Glomerular visceral epithelial cell (primary cell): ENCODE measurements around the gene MTA1.

Experiments
- DNase-seq: peaks from one replicate; pipeline ENCODE4 v3.0.0-alpha.2; 2016; ENCODE audit errors: extremely low spot score

Gene MTA1

DNA sequence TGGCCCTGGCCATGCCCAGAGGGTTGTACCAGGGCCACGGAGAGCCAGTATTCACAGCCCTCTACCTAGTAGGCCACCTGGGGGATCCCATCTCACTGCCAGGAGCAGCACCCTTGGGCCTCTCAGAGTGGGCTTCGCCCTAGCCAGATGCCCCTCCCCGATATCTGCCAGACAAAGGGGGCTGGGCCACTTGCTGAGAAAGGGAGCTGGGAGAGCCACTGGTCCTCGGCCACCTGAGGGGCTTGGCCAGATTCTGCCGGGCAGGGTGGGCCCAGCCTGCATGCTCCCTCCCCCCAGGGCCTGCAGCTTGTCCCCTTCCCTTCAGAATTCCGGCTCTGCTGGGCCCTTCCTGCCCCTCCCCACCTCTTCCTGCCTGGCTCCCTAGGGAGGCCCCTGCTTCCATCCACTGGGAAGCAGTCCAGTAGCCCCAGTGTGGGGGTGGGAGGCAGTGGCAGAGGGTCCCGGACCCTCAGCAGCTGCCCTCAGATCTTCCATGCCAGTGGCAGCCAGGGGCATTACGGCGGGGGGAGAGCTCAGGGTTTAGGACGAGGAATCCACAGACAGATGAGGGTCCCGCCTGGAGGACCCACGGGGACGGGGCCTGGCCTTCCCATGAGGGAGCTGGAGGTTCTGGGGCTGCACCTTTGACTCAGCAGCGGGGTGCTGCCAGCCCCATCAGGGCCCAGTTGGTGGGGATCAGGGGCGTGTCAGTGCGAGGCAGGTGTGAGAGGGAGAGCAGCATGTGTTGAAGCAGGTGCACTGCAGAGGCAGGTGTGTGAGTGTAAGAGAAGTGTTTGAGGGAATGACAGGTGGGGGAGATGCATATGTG lies 57.4 kb downstream of the MTA1 start:
- no peak for DNase-seq

GRCh38 chr14:105477660-105478397 lies 58.2 kb downstream of the MTA1 start:
- DNase-seq, result no peak

GRCh38 chr14:105478398-105479251 lies 59.0 kb downstream of the MTA1 start:
- DNase-seq, result no peak

- DNase-seq, result no peak
These were observed 60.0 kb downstream of the MTA1 start for GRCh38 chr14:105479431-105480158.

- no peak for DNase-seq
These were observed 60.6 kb downstream of the MTA1 start for GRCh38 chr14:105480199-105480746.

GRCh38 chr14:105480807-105481801 lies 61.5 kb downstream of the MTA1 start:
- DNase-seq, result peak; percentile 92

DNA sequence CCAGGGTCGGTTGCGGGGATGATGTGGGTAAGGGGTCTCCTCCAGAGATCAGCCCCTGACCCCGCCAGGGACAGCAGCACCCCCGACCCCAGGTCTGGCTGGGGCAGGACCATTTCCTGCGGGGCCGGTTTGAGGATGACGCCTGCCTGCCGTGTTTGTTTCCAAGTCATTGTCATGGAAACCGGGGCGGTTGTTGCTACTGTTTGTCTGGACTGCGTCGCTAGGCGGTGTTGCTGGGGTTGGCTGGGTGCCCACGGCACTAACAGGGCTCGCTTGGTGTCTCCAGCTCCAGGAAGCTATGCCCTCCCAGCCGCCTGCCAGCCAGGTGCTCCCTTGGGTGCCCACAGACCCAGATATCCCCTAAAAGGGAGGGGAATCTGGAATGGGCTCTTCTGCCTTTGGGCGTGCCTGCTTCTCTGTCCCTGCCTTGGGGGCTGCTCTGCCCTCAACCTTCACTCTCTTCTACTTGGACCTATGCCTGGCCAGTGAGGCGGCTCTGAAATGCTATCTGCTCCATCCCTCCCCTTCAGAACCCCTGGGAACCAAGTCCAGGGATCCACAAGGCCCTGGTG lies 62.3 kb downstream of the MTA1 start:
- peak; percentile 100 for DNase-seq

DNA sequence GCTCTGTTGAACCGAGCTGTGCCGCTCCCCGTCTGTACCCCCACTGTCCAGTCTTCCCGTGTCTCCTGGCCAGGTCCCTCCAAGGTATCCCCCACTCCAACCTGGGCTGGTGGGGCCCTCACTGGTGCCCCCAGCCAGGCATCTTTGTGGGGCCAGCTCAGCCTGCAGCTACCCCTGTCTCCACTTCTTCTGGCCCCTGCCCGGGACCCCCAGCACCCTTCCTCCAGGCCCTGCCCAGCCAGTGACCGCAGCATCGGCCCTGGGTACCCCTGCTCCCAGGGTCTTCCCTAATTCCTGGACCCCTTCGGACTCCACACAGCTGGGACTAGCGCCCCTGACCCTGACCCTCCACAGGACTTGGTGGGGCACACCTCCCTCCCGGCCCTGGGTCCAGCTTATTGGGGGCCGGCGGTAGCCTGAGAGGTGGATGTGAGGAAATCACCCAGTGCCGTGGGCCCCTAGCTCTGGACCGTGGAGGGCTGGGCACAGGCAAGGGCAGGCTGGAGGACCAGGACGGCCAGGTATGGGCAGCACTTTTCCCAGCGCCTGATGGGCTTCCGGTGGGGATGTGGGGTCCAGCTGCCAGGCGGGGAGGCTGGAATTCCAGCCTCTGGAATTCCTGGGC lies 63.0 kb downstream of the MTA1 start:
- no peak for DNase-seq

GRCh38 chr14:105483300-105484068 lies 63.9 kb downstream of the MTA1 start:
- DNase-seq, result no peak

DNA sequence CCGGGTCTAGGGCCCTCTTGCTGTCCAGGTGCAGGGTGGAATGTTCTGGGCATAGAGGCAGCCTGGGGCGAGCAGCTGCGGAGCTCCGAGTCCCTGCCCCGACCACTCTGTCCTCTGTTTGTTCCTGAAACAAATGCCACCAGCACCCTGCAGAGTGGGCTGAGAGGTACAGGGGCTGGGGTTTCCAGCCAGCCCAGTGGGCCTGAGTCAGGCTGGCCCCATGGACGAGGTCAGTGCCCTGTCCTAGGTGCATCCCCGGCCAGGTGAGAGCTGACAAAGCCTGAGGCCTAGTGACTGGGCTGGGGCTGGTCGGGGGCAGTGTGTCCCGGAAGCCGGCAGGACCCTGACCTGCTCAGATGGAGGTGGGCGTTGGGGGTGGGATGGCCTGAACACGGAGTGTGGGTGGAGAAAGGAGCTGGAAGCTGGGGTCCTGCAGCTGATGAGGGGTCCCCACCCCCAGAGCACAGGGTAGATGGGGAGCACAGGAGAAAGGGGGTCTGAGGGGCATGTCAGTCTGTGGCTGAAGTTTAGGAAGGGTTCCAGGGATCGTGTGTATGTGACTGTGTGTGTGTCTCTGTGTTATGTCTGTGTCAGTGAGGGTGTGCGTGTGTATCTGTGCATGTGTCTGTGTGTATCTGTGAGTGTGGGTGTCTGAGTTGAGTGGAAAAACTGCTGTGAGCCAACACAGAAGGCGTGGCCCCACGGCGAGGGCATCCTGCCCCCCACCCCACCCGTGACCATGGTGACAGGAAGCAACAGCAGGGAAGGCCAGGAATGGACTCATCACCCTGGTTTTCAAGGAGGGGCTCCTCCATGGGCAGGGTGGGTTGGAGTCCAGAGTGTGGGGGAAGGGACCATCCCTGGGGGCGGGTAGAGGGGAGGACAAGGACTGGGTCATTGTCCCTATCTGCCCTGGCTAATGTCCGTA lies 64.7 kb downstream of the MTA1 start:
- peak; percentile 26 for DNase-seq

GRCh38 chr14:105484997-105485393 lies 65.4 kb downstream of the MTA1 start:
- no peak for DNase-seq

- peak; percentile 32 for DNase-seq
These were observed 66.1 kb downstream of the MTA1 start for GRCh38 chr14:105485739-105486162.

DNA sequence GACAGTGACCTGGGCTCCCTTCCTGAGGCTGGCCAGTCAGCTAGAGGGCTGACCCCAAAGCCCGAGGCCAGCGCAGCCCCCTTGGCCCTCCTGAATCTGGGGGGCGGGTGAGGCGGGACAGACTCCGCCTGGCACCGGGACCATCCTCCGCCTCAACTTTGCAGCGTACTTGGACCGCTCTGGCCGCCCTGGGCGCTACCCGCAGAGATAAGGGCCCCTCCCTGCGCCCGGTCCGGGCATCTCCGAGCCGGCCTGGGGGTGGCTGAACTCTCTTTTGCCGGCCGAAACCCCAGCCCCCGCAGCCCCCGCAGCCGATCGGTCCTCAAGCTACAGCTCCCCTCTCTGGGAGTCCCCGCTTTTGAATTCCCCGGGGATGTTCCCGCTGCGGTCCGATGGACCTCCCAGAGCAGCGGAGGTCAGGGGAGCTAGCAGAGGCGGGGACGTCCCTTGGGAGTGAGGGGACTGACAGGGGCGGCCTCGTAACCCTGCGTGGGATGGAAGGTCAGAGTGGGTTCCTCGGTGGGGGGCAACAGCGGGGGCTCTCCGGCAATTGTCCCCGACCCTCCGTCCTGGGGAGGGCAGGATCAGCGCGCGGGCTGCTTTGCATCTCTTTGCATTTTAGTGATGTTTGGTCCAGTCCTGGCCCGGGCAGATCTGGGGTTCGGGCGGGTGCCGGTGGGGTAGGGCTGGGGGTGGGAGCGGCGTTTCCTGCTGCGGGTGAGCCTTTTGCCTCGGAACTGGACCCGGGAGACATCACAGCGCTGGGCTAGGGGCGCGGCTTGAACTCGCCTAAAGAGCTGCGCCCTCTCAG lies 66.7 kb downstream of the MTA1 start, which contains the start of gene CRIP1:
CRIP1 (plus strand) TSS at position 724 of the 811 bp plus-strand sequence. CDS start 374 bp downstream, outside the sequence.
- DNase-seq, result no peak

GRCh38 chr14:105486974-105487448 lies 67.4 kb downstream of the MTA1 start:
- no peak for DNase-seq

DNA sequence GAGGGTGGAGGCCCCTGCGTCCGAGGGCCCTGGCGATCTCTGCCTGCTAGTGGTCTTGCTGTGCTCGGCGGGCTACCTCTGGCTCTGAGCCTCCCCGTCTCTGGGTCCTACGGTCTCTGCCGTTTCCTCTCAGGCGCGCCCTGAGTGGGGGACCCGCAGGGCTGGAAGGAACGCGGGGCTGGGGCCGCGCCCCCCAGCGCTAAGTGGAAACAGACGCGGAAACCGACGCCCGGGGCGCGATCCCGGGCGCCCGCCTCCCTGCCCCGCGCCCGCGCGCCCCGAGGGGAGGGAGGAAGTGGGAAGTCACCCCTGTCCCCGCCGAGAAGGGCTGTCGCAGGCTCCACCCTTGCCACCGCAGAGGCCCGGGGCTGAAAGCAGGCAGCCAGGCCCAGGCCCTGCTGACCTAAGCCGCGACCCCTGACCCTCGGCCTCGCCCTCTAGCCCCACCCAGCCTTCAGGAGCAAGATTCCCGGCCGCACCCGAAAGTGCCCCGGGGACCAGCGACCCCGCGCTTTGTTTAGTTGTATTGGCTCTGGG lies 67.9 kb downstream of the MTA1 start:
- DNase-seq, result no peak
